ENCODE data around the gene LEMD2.

DNA sequence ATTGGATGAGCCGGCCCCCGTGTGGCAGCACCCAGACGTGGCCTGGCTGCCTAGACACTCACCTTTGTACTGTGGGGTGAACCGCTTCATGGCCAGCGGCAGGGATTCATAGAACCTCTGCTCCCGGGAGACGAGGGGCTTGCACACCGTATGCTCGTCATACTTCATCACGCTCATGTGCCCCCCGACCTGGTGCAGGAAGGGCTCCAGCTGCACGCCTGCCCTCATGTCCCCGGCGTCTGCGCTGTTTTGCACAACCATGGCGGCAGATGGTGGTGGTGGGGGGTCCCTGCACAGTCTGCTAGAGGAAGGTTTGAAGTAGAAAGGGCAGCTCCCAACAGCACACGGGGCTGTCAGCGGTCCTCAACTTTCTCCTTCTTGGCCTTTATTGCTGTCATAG is 53.7 kb downstream of the LEMD2 start:
- TF ChIP-seq, protein P1, sequence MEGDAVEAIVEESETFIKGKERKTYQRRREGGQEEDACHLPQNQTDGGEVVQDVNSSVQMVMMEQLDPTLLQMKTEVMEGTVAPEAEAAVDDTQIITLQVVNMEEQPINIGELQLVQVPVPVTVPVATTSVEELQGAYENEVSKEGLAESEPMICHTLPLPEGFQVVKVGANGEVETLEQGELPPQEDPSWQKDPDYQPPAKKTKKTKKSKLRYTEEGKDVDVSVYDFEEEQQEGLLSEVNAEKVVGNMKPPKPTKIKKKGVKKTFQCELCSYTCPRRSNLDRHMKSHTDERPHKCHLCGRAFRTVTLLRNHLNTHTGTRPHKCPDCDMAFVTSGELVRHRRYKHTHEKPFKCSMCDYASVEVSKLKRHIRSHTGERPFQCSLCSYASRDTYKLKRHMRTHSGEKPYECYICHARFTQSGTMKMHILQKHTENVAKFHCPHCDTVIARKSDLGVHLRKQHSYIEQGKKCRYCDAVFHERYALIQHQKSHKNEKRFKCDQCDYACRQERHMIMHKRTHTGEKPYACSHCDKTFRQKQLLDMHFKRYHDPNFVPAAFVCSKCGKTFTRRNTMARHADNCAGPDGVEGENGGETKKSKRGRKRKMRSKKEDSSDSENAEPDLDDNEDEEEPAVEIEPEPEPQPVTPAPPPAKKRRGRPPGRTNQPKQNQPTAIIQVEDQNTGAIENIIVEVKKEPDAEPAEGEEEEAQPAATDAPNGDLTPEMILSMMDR (IDR thresholded peaks at IDR 0.05) = no peak
- TF ChIP-seq POLR2A (IDR thresholded peaks at IDR 0.05; ENCODE audit: low read depth) = no peak
- no peak for TF ChIP-seq POLR2AphosphoS5 (IDR thresholded peaks at IDR 0.05)
- no peak for TF ChIP-seq EP300 (IDR thresholded peaks at IDR 0.05)

Measured in esophagus muscularis mucosa (tissue), 4 donors.